Measurements from ENCODE around the gene SAMD4A. TPM values are rescaled to one million over a fixed set of nuclear protein-coding genes. Genes with fewer than 3 reads are reported as not detected.

SAMD4A gene
- total RNA-seq, 1 experiment from 2014 or later = 18.3 TPM

DNA sequence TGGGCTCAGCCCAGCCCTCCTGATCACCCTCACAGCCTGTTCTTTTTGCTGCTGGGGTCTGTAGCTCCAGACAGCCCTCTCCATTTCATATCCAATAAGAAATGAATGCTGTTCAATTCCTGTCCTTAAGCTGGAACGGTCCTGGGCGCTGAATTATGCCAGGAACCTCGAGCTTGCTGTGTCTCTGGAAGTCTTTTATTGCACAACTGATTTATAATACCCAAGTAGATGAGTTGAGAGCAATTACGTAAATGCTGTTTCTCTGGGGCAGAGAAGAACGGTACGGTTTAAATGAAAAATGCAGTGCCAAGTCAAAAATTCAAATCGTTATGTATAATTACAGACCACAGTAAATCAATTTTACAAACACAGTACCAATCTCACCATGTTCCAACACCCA, 161.0 kb downstream of the SAMD4A start:
- ChIA-PET POLR2A (ENCODE audit: unreplicated experiment) (no interaction called here), CTCF (no interaction called here)
- Histone ChIP-seq H3K79me2 (ENCODE audit: low read depth) (no peaks in the 10 kb centered on the region; the same call in 1 of the 2 replicates), H3K4me1 (replicated peaks; ENCODE audit: insufficient read depth) (peaks cover 24% of the 10 kb centered on the region), H3K4me2 (no peak overlapping the region), H3K9me3 (ENCODE audit: insufficient read depth, low read depth) (no peaks in the 10 kb centered on the region), H3F3A (ENCODE audit: insufficient read depth, low read depth) (peaks cover 9% of the 10 kb centered on the region; the same call in 1 of the 2 replicates), H3K4me3 (no peak overlapping the region), H3K27ac (no peak overlapping the region), H3K9me2 (ENCODE audit: insufficient read depth) (no peaks in the 10 kb centered on the region), H3K36me3 (ENCODE audit: low read depth) (no peaks in the 10 kb centered on the region), H4K20me1 (ENCODE audit: insufficient read depth) (no peaks in the 10 kb centered on the region), H3K27me3 (ENCODE audit: insufficient read depth, low read depth) (no peaks in the 10 kb centered on the region), H2AFZ (no peak overlapping the region)
- no TSS peak for BruUV-seq (replicated peaks)
- intact Hi-C loops (cut with micrococcal nuclease; ENCODE audit: unreplicated experiment) = no loop called here
- no peak for DNase-seq
- no peak for TF ChIP-seq CTCF (conservative IDR thresholded peaks at IDR 0.05)
- TF ChIP-seq EZH2 (IDR thresholded peaks at IDR 0.05; ENCODE audit: low read depth) = no peak

GRCh38 chr14:54728700-54729527, 162.0 kb downstream of the SAMD4A start:
- Histone ChIP-seq H3K27ac (no peak overlapping the region), H3K79me2 (ENCODE audit: low read depth) (no peaks in the 10 kb centered on the region; the same call in 1 of the 2 replicates), H3K9me3 (ENCODE audit: insufficient read depth, low read depth) (no peaks in the 10 kb centered on the region), H2AFZ (no peak overlapping the region), H3K4me2 (no peak overlapping the region), H3K4me3 (no peak overlapping the region), H3K36me3 (ENCODE audit: low read depth) (no peaks in the 10 kb centered on the region), H3K4me1 (replicated peaks; ENCODE audit: insufficient read depth) (peaks cover 24% of the 10 kb centered on the region), H3K27me3 (ENCODE audit: insufficient read depth, low read depth) (no peaks in the 10 kb centered on the region), H4K20me1 (ENCODE audit: insufficient read depth) (no peaks in the 10 kb centered on the region), H3F3A (ENCODE audit: insufficient read depth, low read depth) (peaks cover 9% of the 10 kb centered on the region; the same call in 1 of the 2 replicates), H3K9me2 (ENCODE audit: insufficient read depth) (no peaks in the 10 kb centered on the region)
- TF ChIP-seq EZH2 (IDR thresholded peaks at IDR 0.05; ENCODE audit: low read depth) (no peak), CTCF (conservative IDR thresholded peaks at IDR 0.05) (no peak)
- no peak for DNase-seq
- intact Hi-C loops (cut with micrococcal nuclease; ENCODE audit: unreplicated experiment) = no loop called here
- CTCF ChIA-PET = no interaction called here
- BruUV-seq (replicated peaks) = no TSS peak
- POLR2A ChIA-PET (ENCODE audit: unreplicated experiment) = no interaction called here

- Histone ChIP-seq H3K27me3 (ENCODE audit: insufficient read depth, low read depth) (no peaks in the 10 kb centered on the region), H3K4me3 (no peak overlapping the region), H3K9me2 (ENCODE audit: insufficient read depth) (no peaks in the 10 kb centered on the region), H3K9me3 (ENCODE audit: insufficient read depth, low read depth) (no peaks in the 10 kb centered on the region), H4K20me1 (ENCODE audit: insufficient read depth) (no peaks in the 10 kb centered on the region), H3K4me2 (peak overlapping the region; percentile 21), H3K27ac (peak overlapping the region; percentile 47), H2AFZ (no peak overlapping the region), H3F3A (ENCODE audit: insufficient read depth, low read depth) (peaks cover 9% of the 10 kb centered on the region; the same call in 1 of the 2 replicates), H3K79me2 (ENCODE audit: low read depth) (no peaks in the 10 kb centered on the region; the same call in 1 of the 2 replicates), H3K4me1 (replicated peaks; ENCODE audit: insufficient read depth) (peaks cover 24% of the 10 kb centered on the region), H3K36me3 (ENCODE audit: low read depth) (no peaks in the 10 kb centered on the region)
- CTCF ChIA-PET = no interaction called here
- peak in 1 of 2 experiments; percentile 77 for DNase-seq
- BruUV-seq (replicated peaks) = no TSS peak
- POLR2A ChIA-PET (ENCODE audit: unreplicated experiment) = no interaction called here
- no peak for TF ChIP-seq CTCF (conservative IDR thresholded peaks at IDR 0.05)
- no peak for TF ChIP-seq EZH2 (IDR thresholded peaks at IDR 0.05; ENCODE audit: low read depth)
- intact Hi-C loops (cut with micrococcal nuclease; ENCODE audit: unreplicated experiment) = no loop called here
Observed at GRCh38 chr14:54730156-54730961, 163.4 kb downstream of the SAMD4A start.

All from PC-9 (cell line).